Astrocyte (in vitro differentiated cells and primary cell): ENCODE measurements around the gene ANKRD40. TPM values are rescaled to one million over a fixed set of nuclear protein-coding genes. Genes with fewer than 3 reads are reported as not detected.

Experiments used
- DNase-seq: peaks from one replicate; pipeline ENCODE4 v3.0.0-alpha.2; 2010; ENCODE audit warnings: low read depth
- FAIRE-seq: peaks from 2 replicates; lab custom pipeline; 2011; peaks lifted over from hg19 to GRCh38; lab: Jason Lieb, UNC
- H2AFZ ChIP-seq: 2 replicates; pipeline ENCODE4 v1.6.0; 2012; ENCODE audit warnings: low read depth, low read length, inconsistent platforms
- H3K27ac ChIP-seq: 2 replicates; pipeline ENCODE4 v1.5.1; 2011; ENCODE audit warnings: low read depth, low read length, inconsistent platforms
- H3K27me3 ChIP-seq: 2 replicates; pipeline ENCODE4 v1.6.0; 2011; ENCODE audit warnings: low read length, inconsistent platforms; ENCODE audit not compliant: insufficient read depth
- H3K36me3 ChIP-seq: 2 replicates; pipeline ENCODE4 v1.5.1; 2011; ENCODE audit warnings: low read length, inconsistent platforms; ENCODE audit not compliant: insufficient read depth
- H3K4me1 ChIP-seq: 2 replicates; pipeline ENCODE4 v1.5.1; 2011; ENCODE audit warnings: low read length, inconsistent platforms; ENCODE audit not compliant: insufficient read depth
- H3K4me2 ChIP-seq: 2 replicates; pipeline ENCODE4 v1.6.0; 2012; ENCODE audit warnings: low read length, inconsistent platforms
- H3K4me3 ChIP-seq: 2 replicates; pipeline ENCODE4 v1.5.1; 2011; ENCODE audit warnings: low read depth, mild to moderate bottlenecking, low read length, inconsistent platforms; ENCODE audit not compliant: insufficient read depth
- H3K79me2 ChIP-seq: 2 replicates; pipeline ENCODE4 v1.6.0; 2012; ENCODE audit warnings: mild to moderate bottlenecking, low read length, inconsistent platforms; ENCODE audit not compliant: insufficient read depth
- H3K9ac ChIP-seq: 2 replicates; pipeline ENCODE4 v1.6.0; 2012; ENCODE audit warnings: mild to moderate bottlenecking, low read length, inconsistent platforms
- H3K9me3 ChIP-seq: 2 replicates; pipeline ENCODE4 v1.5.1; 2012; ENCODE audit warnings: low read depth, mild to moderate bottlenecking, low read length, inconsistent platforms; ENCODE audit not compliant: insufficient read depth
- H4K20me1 ChIP-seq: 2 replicates; pipeline ENCODE4 v1.6.0; 2012; ENCODE audit warnings: low read length, inconsistent platforms; ENCODE audit not compliant: insufficient read depth
- H3K27ac Mint-ChIP-seq: one replicate; pipeline ENCODE4 v1.8.0; 2021; ENCODE audit warnings: mild to moderate bottlenecking, mixed read lengths; ENCODE audit not compliant: unreplicated experiment
- H3K27me3 Mint-ChIP-seq: one replicate; pipeline ENCODE4 v1.8.0; 2021; ENCODE audit warnings: low read depth, mixed read lengths; ENCODE audit not compliant: unreplicated experiment
- H3K36me3 Mint-ChIP-seq: one replicate; pipeline ENCODE4 v1.8.0; 2021; ENCODE audit warnings: low read depth, mixed read lengths; ENCODE audit not compliant: unreplicated experiment
- H3K4me1 Mint-ChIP-seq: one replicate; pipeline ENCODE4 v1.8.0; 2021; ENCODE audit warnings: low read depth, mixed read lengths; ENCODE audit not compliant: unreplicated experiment
- H3K4me3 Mint-ChIP-seq: one replicate; pipeline ENCODE4 v1.8.0; 2021; ENCODE audit warnings: mild to moderate bottlenecking, moderate library complexity, mixed read lengths; ENCODE audit not compliant: unreplicated experiment
- H3K9me3 Mint-ChIP-seq: one replicate; pipeline ENCODE4 v1.8.0; 2021; ENCODE audit warnings: mild to moderate bottlenecking, mixed read lengths; ENCODE audit not compliant: unreplicated experiment
- CTCF ChIP-seq: IDR thresholded peaks from 2 replicates; pipeline ENCODE4 v1.5.1; 2011; ENCODE audit warnings: low read depth, mild to moderate bottlenecking, inconsistent platforms, low read length, moderate library complexity; ENCODE audit not compliant: insufficient read depth
- EZH2 ChIP-seq: IDR thresholded peaks from 2 replicates; pipeline ENCODE4 v1.6.1; 2012; ENCODE audit warnings: mild to moderate bottlenecking, low read length, inconsistent platforms; ENCODE audit not compliant: insufficient read depth
- total RNA-seq: library from RNA; stranded (reverse); gene quantifications from 2 replicates; pipeline ENCODE4 v1.2.1, GENCODE V29; 2021

Gene ANKRD40
- total RNA-seq, 1 donor from 2014 or later, result 38.3 TPM

- Histone ChIP-seq H3K27ac (no peak overlapping the region), H3K27me3 (no peaks in the 10 kb centered on the region), H3K4me2 (no peak overlapping the region), H3K9me3 (no peaks in the 10 kb centered on the region), H3K36me3 (no peaks in the 10 kb centered on the region), H3K4me3 (no peak overlapping the region), H3K9ac (no peak overlapping the region), H2AFZ (no peak overlapping the region), H3K79me2 (no peaks in the 10 kb centered on the region), H4K20me1 (no peaks in the 10 kb centered on the region), H3K4me1 (peaks cover 2% of the 10 kb centered on the region)
- TF ChIP-seq EZH2 (no peak), CTCF (no peak)
- H3K27ac Mint-ChIP-seq, result no peak overlapping the region
- DNase-seq, result no peak
- H3K36me3 Mint-ChIP-seq, result no peaks in the 10 kb centered on the region
- no peak for FAIRE-seq
- peaks cover 2% of the 10 kb centered on the region for H3K9me3 Mint-ChIP-seq
- no peak overlapping the region for H3K4me3 Mint-ChIP-seq
- H3K27me3 Mint-ChIP-seq, result peaks cover 14% of the 10 kb centered on the region
- peaks cover 6% of the 10 kb centered on the region for H3K4me1 Mint-ChIP-seq
Observed at GRCh38 chr17:50645748-50646682, 61.7 kb downstream of the ANKRD40 start.

Other genes with a start within 250 kb of the ANKRD40 start
- not detected in 2 replicates for gene CHAD, start 239.0 kb downstream of the ANKRD40 start, total RNA-seq
- gene RSAD1, start 229.1 kb downstream of the ANKRD40 start, total RNA-seq, result 18.8 and 21.6 TPM in 2 replicates
- gene MYCBPAP, start 199.5 kb downstream of the ANKRD40 start, total RNA-seq, result 0.99 and 1.4 TPM in 2 replicates
- 0.24 and 1.7 TPM in 2 replicates for gene EPN3, start 175.2 kb downstream of the ANKRD40 start, total RNA-seq
- 32.0 and 35.9 TPM in 2 replicates for gene SPATA20, start 160.7 kb downstream of the ANKRD40 start, total RNA-seq
- gene CACNA1G, start 147.2 kb downstream of the ANKRD40 start, total RNA-seq, result 0.27 and 0.36 TPM in 2 replicates
- 0.41 and 0.55 TPM in 2 replicates for gene ABCC3, start 73.0 kb downstream of the ANKRD40 start, total RNA-seq
- gene LUC7L3, start 11.7 kb upstream of the ANKRD40 start, total RNA-seq, result 85.1 and 93.0 TPM in 2 replicates
- not detected in 2 replicates for gene ANKRD40CL, start 59.6 kb upstream of the ANKRD40 start, total RNA-seq
- 0.07 TPM in 1 of 2 replicates, not detected in the other for gene WFIKKN2, start 127.7 kb upstream of the ANKRD40 start, total RNA-seq
- gene TOB1, start 158.4 kb upstream of the ANKRD40 start, total RNA-seq, result 59.1 and 71.6 TPM in 2 replicates